ENCODE data around the gene RAD51B.

Gene RAD51B

DNA sequence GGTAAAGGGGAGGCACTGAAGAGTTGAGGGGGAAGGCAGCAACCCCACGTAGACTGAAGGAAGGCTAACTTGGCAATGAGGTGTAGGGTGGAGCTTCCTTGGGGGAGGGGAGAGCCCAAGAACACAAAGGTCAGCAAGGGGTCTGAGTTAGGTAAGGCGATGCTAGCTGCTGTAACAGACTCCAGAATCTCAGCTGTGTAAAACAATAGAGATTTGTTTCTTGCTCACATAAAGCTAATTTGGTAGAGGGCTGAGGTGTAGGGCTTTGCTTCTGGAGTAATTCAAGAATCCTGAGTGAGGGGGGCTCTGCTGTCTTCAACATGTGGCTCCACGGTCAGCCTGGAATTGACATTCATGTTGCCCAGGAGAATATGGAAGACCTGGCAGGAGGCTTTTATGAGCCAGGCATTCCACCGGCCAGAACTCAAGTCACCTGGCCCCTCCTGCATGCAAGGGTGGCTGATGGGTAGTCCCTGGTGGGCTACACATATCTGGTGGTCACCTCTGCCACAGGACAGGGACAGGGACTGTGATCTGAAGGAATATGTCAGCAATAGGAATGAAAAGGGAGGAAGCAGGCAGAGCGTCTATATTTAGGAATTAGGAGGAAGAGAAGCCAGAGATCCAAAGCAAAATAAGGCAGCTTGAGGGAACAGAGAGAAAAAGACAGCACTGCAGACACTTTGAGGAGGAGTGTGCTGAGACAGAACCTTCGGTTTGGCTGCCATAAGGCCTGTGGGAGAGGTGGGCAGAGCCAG is 819.6 kb downstream of the RAD51B start:
- Histone ChIP-seq H3K27ac (ENCODE audit: low read depth, low read length) (peak overlapping the region; percentile 42), H3K9me3 (ENCODE audit: control insufficient read depth in 1 of 2, low read length in 2 of 2) (peaks cover 7 to 16% of the 10 kb centered on the region in 2 donors), H3K27me3 (ENCODE audit: control insufficient read depth in 1 of 2, insufficient read depth in 2 of 2, low read length in 2 of 2) (no peaks in the 10 kb centered on the region), H3K4me1 (ENCODE audit: control insufficient read depth in 1 of 2, insufficient read depth in 2 of 2, low read length in 2 of 2) (peaks cover 14 to 18% of the 10 kb centered on the region in 2 donors), H3K36me3 (ENCODE audit: control insufficient read depth in 1 of 2, insufficient read depth in 2 of 2, low read length in 2 of 2) (no peaks in the 10 kb centered on the region), H3K4me3 (ENCODE audit: low read depth in 1 of 2, low read length in 2 of 2) (no peak overlapping the region), H3K9ac (ENCODE audit: low read depth in 1 of 2, low read length in 2 of 2) (peak overlapping the region in 1 of 2 donors; percentile 33)

GRCh38 chr14:68639758-68640574 is 820.4 kb downstream of the RAD51B start:
- Histone ChIP-seq H3K27me3 (ENCODE audit: control insufficient read depth in 1 of 2, insufficient read depth in 2 of 2, low read length in 2 of 2) (no peaks in the 10 kb centered on the region), H3K4me1 (ENCODE audit: control insufficient read depth in 1 of 2, insufficient read depth in 2 of 2, low read length in 2 of 2) (peaks cover 14 to 18% of the 10 kb centered on the region in 2 donors), H3K27ac (ENCODE audit: low read depth, low read length) (no peak overlapping the region), H3K9me3 (ENCODE audit: control insufficient read depth in 1 of 2, low read length in 2 of 2) (peaks cover 7 to 16% of the 10 kb centered on the region in 2 donors), H3K4me3 (ENCODE audit: low read depth in 1 of 2, low read length in 2 of 2) (no peak overlapping the region), H3K9ac (ENCODE audit: low read depth in 1 of 2, low read length in 2 of 2) (no peak overlapping the region), H3K36me3 (ENCODE audit: control insufficient read depth in 1 of 2, insufficient read depth in 2 of 2, low read length in 2 of 2) (no peaks in the 10 kb centered on the region)

DNA sequence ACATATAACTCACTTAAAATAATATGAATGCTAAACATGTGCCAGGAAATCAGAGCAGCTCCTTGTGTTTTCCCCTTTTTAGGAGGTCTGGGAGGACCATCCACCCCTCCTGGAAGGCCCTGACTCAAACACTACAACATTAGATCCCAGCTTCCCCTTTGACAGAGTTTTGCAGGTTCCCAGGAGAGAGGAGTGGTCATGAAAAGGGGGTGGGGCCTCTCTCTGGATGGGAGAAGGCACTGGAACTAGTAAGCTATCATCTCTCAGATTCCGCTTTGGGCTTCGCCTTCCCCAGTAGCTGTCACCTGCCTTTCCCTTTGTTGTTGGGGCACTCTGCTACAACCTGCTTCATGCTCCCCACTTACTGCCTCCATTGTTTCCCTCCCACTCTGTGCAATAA is 824.1 kb downstream of the RAD51B start:
- no peaks in the 10 kb centered on the region for H3K27me3 ChIP-seq (ENCODE audit: control insufficient read depth in 1 of 2, insufficient read depth in 2 of 2, low read length in 2 of 2)
- peaks cover 4 to 6% of the 10 kb centered on the region in 2 donors for H3K4me1 ChIP-seq (ENCODE audit: control insufficient read depth in 1 of 2, insufficient read depth in 2 of 2, low read length in 2 of 2)
- peaks cover 7 to 16% of the 10 kb centered on the region in 2 donors for H3K9me3 ChIP-seq (ENCODE audit: control insufficient read depth in 1 of 2, low read length in 2 of 2)
- H3K36me3 ChIP-seq (ENCODE audit: control insufficient read depth in 1 of 2, insufficient read depth in 2 of 2, low read length in 2 of 2) = no peaks in the 10 kb centered on the region
- H3K9ac ChIP-seq (ENCODE audit: low read depth in 1 of 2, low read length in 2 of 2) = no peak overlapping the region
- H3K4me3 ChIP-seq (ENCODE audit: low read depth in 1 of 2, low read length in 2 of 2) = no peak overlapping the region
- no peak overlapping the region for H3K27ac ChIP-seq (ENCODE audit: low read depth, low read length)

GRCh38 chr14:68644101-68644500 is 824.5 kb downstream of the RAD51B start:
- Histone ChIP-seq H3K27ac (ENCODE audit: low read depth, low read length) (no peak overlapping the region), H3K4me3 (ENCODE audit: low read depth in 1 of 2, low read length in 2 of 2) (no peak overlapping the region), H3K4me1 (ENCODE audit: control insufficient read depth in 1 of 2, insufficient read depth in 2 of 2, low read length in 2 of 2) (peaks cover 0 to 2% of the 10 kb centered on the region in 2 donors), H3K9me3 (ENCODE audit: control insufficient read depth in 1 of 2, low read length in 2 of 2) (peaks cover 7 to 16% of the 10 kb centered on the region in 2 donors), H3K9ac (ENCODE audit: low read depth in 1 of 2, low read length in 2 of 2) (no peak overlapping the region), H3K36me3 (ENCODE audit: control insufficient read depth in 1 of 2, insufficient read depth in 2 of 2, low read length in 2 of 2) (no peaks in the 10 kb centered on the region), H3K27me3 (ENCODE audit: control insufficient read depth in 1 of 2, insufficient read depth in 2 of 2, low read length in 2 of 2) (no peaks in the 10 kb centered on the region)

DNA sequence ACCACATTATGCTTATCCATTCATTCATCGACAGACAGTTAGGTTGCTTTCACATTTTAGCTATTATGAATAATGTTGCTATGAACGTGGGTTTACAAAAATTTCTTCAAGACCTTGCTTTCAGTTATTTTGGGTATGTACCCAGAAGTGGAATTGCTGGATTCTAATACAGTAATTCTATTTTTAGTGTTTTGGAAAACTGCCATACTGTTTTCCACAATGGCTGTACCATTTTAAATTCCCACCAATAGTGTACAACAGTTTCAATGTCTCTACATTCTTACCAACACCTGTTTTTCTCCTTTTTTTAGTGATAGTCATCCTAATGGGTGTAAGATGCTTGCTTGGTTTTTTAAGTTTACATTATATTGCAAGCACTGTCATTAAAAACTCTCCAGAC is 825.8 kb downstream of the RAD51B start:
- Histone ChIP-seq H3K27me3 (ENCODE audit: control insufficient read depth in 1 of 2, insufficient read depth in 2 of 2, low read length in 2 of 2) (no peaks in the 10 kb centered on the region), H3K4me3 (ENCODE audit: low read depth in 1 of 2, low read length in 2 of 2) (no peak overlapping the region), H3K9me3 (ENCODE audit: control insufficient read depth in 1 of 2, low read length in 2 of 2) (peaks cover 7 to 14% of the 10 kb centered on the region in 2 donors), H3K36me3 (ENCODE audit: control insufficient read depth in 1 of 2, insufficient read depth in 2 of 2, low read length in 2 of 2) (no peaks in the 10 kb centered on the region), H3K4me1 (ENCODE audit: control insufficient read depth in 1 of 2, insufficient read depth in 2 of 2, low read length in 2 of 2) (no peaks in the 10 kb centered on the region), H3K9ac (ENCODE audit: low read depth in 1 of 2, low read length in 2 of 2) (no peak overlapping the region), H3K27ac (ENCODE audit: low read depth, low read length) (no peak overlapping the region)

DNA sequence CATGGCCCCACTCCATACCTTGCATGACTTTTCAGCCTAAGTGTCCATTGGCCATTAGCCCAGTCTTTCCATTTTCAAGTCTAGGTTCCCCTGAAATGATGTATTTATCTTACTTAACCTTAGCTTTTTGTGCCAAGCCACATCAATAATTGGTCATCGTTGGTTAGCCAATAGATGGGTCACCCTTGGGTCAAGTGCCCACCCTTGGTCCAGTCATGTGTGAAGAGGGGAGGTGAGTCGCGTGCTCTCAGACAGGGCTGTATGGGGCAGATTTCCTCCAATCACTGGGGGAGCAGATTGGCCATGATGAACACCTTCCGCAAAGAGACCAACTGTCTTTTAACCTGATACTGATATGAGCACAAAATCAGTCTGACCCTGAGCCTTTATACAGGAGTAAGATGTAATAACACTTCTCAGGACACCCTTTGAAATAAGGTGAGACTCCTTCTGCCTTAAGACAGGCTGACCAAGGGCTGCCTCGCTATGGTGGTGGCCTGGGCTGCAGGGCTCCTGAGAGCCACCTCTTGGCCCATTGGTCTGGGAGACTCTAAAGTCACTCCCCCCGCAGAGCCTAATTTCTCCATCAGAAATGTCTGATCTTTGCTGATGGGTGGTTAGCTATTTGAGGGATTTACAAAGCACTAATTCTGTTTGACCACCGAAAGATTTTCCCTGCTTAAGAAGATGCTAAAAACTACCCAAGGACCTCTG is 830.1 kb downstream of the RAD51B start:
- peaks cover 0 to under 1% of the 10 kb centered on the region in 2 donors for H3K4me1 ChIP-seq (ENCODE audit: control insufficient read depth in 1 of 2, insufficient read depth in 2 of 2, low read length in 2 of 2)
- H3K36me3 ChIP-seq (ENCODE audit: control insufficient read depth in 1 of 2, insufficient read depth in 2 of 2, low read length in 2 of 2) = no peaks in the 10 kb centered on the region
- H3K27ac ChIP-seq (ENCODE audit: low read depth, low read length) = no peak overlapping the region
- no peak overlapping the region for H3K4me3 ChIP-seq (ENCODE audit: low read depth in 1 of 2, low read length in 2 of 2)
- no peaks in the 10 kb centered on the region for H3K27me3 ChIP-seq (ENCODE audit: control insufficient read depth in 1 of 2, insufficient read depth in 2 of 2, low read length in 2 of 2)
- no peak overlapping the region for H3K9ac ChIP-seq (ENCODE audit: low read depth in 1 of 2, low read length in 2 of 2)
- H3K9me3 ChIP-seq (ENCODE audit: control insufficient read depth in 1 of 2, low read length in 2 of 2) = no peaks in the 10 kb centered on the region

DNA sequence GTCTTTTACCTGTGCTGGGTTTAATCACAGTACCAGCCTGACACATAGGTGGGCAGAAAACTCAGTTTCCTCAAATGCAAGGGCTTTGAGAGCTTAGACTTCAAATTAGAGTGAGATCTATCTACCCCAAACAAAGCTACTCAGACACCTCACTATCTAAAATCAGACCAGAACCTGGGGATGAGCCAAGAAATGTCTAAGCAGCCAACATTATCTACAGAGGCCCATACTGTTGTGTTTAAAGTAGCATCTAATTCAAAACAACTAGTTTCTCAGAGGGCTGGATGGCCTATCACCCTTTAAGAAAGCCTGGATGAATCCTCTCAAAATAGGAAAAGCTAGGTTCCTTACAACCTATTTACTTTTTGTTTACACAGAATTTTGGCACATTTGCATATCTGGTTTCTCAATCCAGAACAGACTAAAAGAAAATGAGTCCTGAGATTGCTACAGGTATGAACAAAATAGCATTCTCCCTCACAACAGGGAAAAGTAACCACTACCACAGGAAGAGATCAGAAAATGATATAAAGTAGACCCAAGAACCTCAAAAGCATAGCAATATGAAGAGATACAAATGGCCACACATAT is 830.9 kb downstream of the RAD51B start:
- peaks cover 0 to 8% of the 10 kb centered on the region in 2 donors for H3K4me1 ChIP-seq (ENCODE audit: control insufficient read depth in 1 of 2, insufficient read depth in 2 of 2, low read length in 2 of 2)
- no peaks in the 10 kb centered on the region for H3K9me3 ChIP-seq (ENCODE audit: control insufficient read depth in 1 of 2, low read length in 2 of 2)
- no peaks in the 10 kb centered on the region for H3K36me3 ChIP-seq (ENCODE audit: control insufficient read depth in 1 of 2, insufficient read depth in 2 of 2, low read length in 2 of 2)
- H3K27me3 ChIP-seq (ENCODE audit: control insufficient read depth in 1 of 2, insufficient read depth in 2 of 2, low read length in 2 of 2) = no peaks in the 10 kb centered on the region
- H3K4me3 ChIP-seq (ENCODE audit: low read depth in 1 of 2, low read length in 2 of 2) = no peak overlapping the region
- no peak overlapping the region for H3K27ac ChIP-seq (ENCODE audit: low read depth, low read length)
- no peak overlapping the region for H3K9ac ChIP-seq (ENCODE audit: low read depth in 1 of 2, low read length in 2 of 2)

GRCh38 chr14:68651075-68651474 is 831.5 kb downstream of the RAD51B start:
- H3K27ac ChIP-seq (ENCODE audit: low read depth, low read length) = no peak overlapping the region
- H3K4me1 ChIP-seq (ENCODE audit: control insufficient read depth in 1 of 2, insufficient read depth in 2 of 2, low read length in 2 of 2) = peaks cover 0 to 8% of the 10 kb centered on the region in 2 donors
- H3K9me3 ChIP-seq (ENCODE audit: control insufficient read depth in 1 of 2, low read length in 2 of 2) = no peaks in the 10 kb centered on the region
- no peaks in the 10 kb centered on the region for H3K27me3 ChIP-seq (ENCODE audit: control insufficient read depth in 1 of 2, insufficient read depth in 2 of 2, low read length in 2 of 2)
- no peaks in the 10 kb centered on the region for H3K36me3 ChIP-seq (ENCODE audit: control insufficient read depth in 1 of 2, insufficient read depth in 2 of 2, low read length in 2 of 2)
- no peak overlapping the region for H3K4me3 ChIP-seq (ENCODE audit: low read depth in 1 of 2, low read length in 2 of 2)
- H3K9ac ChIP-seq (ENCODE audit: low read depth in 1 of 2, low read length in 2 of 2) = no peak overlapping the region

DNA sequence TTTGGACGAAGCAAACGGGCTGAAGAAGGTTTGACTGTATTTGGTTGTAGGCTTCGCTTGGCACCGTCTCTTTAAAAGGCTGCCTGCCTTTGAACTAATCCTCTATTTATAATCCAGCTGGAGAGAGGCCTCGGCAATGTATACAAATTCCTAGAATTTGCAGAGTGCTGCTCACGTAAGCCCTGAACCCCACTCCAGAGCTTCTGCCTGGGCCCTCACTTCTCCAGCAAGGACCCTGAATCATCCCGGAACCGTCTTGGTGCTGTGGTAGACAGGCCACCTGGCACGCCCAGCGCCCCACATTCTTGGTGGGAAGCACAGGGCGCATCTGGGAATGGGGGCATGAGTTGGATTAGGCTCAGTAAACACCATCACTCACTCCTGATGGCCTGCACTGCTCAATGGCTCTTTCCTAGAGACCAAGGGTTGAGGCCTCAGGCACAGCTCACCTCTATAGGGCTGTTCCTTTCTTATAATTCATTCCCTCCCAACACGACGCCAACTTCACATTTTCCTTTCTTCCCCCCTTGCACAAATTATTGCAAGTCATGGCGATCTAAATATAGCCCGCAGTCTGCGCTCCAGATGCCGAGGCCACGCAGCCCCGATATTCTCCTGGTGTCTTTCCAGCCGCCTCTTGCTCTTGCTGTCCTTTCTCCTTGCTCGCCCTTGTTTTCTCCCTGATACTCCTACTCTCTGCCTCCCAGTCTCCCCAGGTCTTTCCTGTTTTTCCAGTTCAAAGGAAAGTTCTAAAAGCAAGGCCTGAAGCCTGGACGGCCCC is 832.3 kb downstream of the RAD51B start:
- H3K4me3 ChIP-seq (ENCODE audit: low read depth in 1 of 2, low read length in 2 of 2) = no peak overlapping the region
- H3K36me3 ChIP-seq (ENCODE audit: control insufficient read depth in 1 of 2, insufficient read depth in 2 of 2, low read length in 2 of 2) = no peaks in the 10 kb centered on the region

More for the DNA sequence above, 832.3 kb downstream of the RAD51B start:
- no peaks in the 10 kb centered on the region for H3K27me3 ChIP-seq (ENCODE audit: control insufficient read depth in 1 of 2, insufficient read depth in 2 of 2, low read length in 2 of 2)
- peak overlapping the region; percentile 65 for H3K27ac ChIP-seq (ENCODE audit: low read depth, low read length)
- H3K9ac ChIP-seq (ENCODE audit: low read depth in 1 of 2, low read length in 2 of 2) = no peak overlapping the region
- no peaks in the 10 kb centered on the region for H3K9me3 ChIP-seq (ENCODE audit: control insufficient read depth in 1 of 2, low read length in 2 of 2)
- peaks cover 0 to 8% of the 10 kb centered on the region in 2 donors for H3K4me1 ChIP-seq (ENCODE audit: control insufficient read depth in 1 of 2, insufficient read depth in 2 of 2, low read length in 2 of 2)
